Mesodermal cell (in vitro differentiated cells): Measurements from ENCODE around the gene PSMD3.

Experiments
- H3K27ac ChIP-seq: 2 replicates; pipeline ENCODE4 v1.7.0; 2013; ENCODE audit warnings: mild to moderate bottlenecking, low read depth, low read length, moderate library complexity; ENCODE audit not compliant: severe bottlenecking
- H3K36me3 ChIP-seq: 2 replicates; pipeline ENCODE4 v1.7.1; 2013; ENCODE audit warnings: mild to moderate bottlenecking, low read length, moderate library complexity; ENCODE audit not compliant: control insufficient read depth, insufficient read depth
- H3K4me1 ChIP-seq: one replicate; pipeline ENCODE4 v1.7.1; 2013; ENCODE audit warnings: mild to moderate bottlenecking, low read length; ENCODE audit not compliant: insufficient read depth, control insufficient read depth, poor library complexity, severe bottlenecking
- H3K4me3 ChIP-seq: 2 replicates; pipeline ENCODE4 v1.7.0; 2013; ENCODE audit warnings: low read length, control low read depth, mild to moderate bottlenecking; ENCODE audit not compliant: insufficient read depth, poor library complexity, severe bottlenecking; ENCODE audit errors: extremely low read depth
- H3K9me3 ChIP-seq: 2 replicates; pipeline ENCODE4 v1.7.1; 2013; ENCODE audit warnings: mild to moderate bottlenecking, low read length, moderate library complexity; ENCODE audit not compliant: control insufficient read depth
- WGBS, 2 experiments: methylation state at CpG; one replicate each; pipeline ENCODE4 v1.1.5; 2013; ENCODE audit warnings: missing lambda C conversion rate in 2 of 2; ENCODE audit not compliant: insufficient coverage in 2 of 2; 5-methylcytosine and 5-hydroxymethylcytosine counted together

Gene PSMD3

DNA sequence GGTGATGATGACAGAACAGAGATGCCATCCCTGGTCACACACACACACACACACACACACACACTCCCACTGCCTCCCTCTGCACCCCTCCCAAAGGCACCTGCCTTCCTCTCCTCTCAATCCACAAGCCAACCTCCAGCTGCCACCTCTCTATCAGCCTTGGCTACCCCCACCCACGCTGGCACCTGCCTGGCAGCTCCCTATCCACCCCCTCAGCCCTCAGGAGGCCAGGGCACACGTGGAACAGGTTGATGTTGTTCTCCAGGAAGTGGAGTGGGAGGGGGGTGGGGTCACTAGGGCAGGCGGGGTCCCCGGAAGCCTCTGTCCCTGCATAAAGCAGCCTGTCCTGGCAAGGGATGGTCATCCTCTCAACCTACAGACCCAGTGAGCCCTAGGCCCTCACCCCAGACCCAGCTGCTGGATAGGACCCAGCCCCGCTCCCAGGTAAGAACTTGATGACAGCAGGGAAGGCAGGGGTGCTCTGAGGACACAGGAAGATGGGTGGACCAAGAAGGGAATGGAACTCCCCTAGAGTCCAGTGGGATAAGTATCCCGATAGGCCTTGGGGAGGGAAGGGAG, 17.9 kb upstream of the PSMD3 start, which contains the start of gene GSDMA:
GSDMA (plus strand) TSS at position 363 of the 579 bp plus-strand sequence. CDS start 2,684 bp downstream, outside the sequence.
- H3K36me3 ChIP-seq = no peaks in the 10 kb centered on the region
- no peaks in the 10 kb centered on the region for H3K9me3 ChIP-seq
- no peaks in the 10 kb centered on the region for H3K4me1 ChIP-seq
- 75% methylated on average over 1 of the region's 6 CpGs; no CpG with 5 or more reads in 1 of the 2 experiments for WGBS, 2 experiments
- H3K27ac ChIP-seq = no peak within 1 kb of the TSS
- H3K4me3 ChIP-seq = no peak within 1 kb of the TSS

DNA sequence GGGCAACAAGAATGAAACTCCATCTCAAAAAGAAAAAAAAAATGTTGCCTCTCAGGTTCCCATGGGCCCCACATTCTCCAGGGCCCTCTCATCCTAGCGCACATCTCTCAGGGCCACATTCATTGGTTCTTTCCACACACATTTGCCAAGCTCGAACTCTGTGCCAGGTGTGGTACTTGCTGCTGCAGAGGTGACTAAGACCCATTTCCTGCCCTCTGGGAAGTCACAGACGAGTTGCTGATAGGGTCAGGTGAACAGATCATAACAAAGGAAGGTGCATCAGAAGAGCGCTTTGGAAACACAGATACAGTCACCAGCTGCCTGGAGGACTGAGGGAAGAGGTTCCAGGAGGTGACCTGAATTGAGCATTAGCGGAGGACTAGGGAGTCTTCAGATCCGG, 16.8 kb upstream of the PSMD3 start:
- Histone ChIP-seq H3K36me3 (no peaks in the 10 kb centered on the region), H3K27ac (no peak overlapping the region), H3K9me3 (no peaks in the 10 kb centered on the region), H3K4me1 (no peaks in the 10 kb centered on the region), H3K4me3 (no peak overlapping the region)
- 87 to 89% methylated on average over 6 of the region's 6 CpGs for WGBS, 2 experiments

DNA sequence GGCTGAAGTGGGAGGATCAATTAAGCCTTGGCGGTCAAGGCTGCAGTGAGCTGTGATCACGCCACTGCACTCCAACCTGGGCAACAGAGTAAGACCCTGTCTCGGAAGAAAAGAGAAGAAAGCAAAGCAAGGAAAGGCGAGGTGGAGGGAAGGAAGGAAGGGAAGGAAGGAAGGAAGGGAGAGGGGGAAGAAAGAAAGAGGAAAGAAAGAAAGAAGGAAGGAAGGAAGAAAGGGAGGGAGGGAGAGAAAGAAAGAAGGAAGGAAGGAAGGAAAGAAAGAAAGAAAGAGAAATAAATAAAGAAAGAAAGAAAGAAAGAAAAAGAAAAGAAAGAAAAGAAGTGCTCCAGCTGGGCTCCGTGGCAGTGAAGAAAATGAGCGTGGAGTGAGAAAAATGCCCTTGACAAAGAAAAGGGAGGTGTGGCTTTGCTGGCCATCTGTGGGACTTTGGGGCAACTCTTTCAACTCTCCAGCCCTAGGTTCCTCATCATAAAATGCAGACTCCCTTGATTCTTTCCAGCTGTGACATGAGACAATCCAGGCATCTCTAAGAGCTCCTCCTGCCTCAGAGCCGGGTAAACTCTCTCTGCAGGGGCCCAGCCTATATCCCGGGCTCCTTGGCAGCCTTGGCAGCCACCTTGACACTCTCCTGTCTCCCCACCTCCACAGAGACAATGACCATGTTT, 15.4 kb upstream of the PSMD3 start:
- H3K36me3 ChIP-seq = no peaks in the 10 kb centered on the region
- no peak overlapping the region for H3K27ac ChIP-seq
- 71 to 79% methylated on average over 8 of the region's 8 CpGs for WGBS, 2 experiments
- no peaks in the 10 kb centered on the region for H3K4me1 ChIP-seq
- H3K4me3 ChIP-seq = no peak overlapping the region
- no peaks in the 10 kb centered on the region for H3K9me3 ChIP-seq

DNA sequence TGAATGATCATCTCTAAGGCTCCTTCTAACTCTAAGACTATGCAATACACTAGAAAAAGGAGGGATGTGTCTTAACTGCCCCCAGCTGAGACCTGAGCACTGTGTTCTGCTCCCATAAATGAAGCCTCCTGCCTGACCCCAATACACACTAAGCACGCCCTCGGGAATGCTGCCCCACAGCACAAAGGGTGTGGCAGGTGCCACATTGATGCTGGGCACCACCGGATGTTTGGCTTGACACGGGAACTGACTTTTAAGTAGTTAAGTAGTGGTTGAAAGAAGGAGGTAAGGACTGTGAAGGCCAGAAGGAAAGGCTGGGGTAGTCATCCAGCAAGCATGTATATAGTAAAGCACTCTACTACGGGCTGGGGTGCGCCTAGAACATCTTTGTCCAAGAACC, 13.8 kb upstream of the PSMD3 start:
- H3K36me3 ChIP-seq = no peaks in the 10 kb centered on the region
- H3K27ac ChIP-seq = no peak overlapping the region
- no peak overlapping the region for H3K4me3 ChIP-seq
- 89 to 92% methylated on average over 3 to 6 of the region's 6 CpGs for WGBS, 2 experiments
- no peaks in the 10 kb centered on the region for H3K9me3 ChIP-seq
- H3K4me1 ChIP-seq = no peaks in the 10 kb centered on the region

DNA sequence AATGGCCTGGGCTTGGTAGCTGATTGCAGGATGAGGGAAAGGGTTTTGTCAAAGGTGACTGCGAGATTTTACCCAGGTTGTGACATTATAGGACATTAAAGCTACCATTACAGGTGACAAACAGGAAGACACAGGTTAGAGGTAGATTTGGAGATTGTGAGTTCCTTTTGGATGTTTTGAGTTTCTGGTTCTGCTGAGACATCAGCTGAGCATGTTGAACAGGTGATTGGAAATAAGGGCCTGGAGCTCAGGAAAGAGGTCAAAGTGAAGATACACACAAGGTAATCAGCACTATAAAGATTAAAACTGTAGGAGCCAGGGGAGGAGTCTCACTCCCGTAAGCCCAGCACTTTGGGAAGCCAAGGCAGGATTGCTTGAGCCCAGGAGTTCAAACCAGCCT, 11.8 kb upstream of the PSMD3 start:
- H3K27ac ChIP-seq = no peak overlapping the region
- H3K9me3 ChIP-seq = no peaks in the 10 kb centered on the region
- H3K36me3 ChIP-seq = no peaks in the 10 kb centered on the region
- H3K4me3 ChIP-seq = no peak overlapping the region
- WGBS, 2 experiments = 100% methylated on average over 1 of the region's 2 CpGs; no CpG with 5 or more reads in 1 of the 2 experiments
- H3K4me1 ChIP-seq = peaks cover 7% of the 10 kb centered on the region

DNA sequence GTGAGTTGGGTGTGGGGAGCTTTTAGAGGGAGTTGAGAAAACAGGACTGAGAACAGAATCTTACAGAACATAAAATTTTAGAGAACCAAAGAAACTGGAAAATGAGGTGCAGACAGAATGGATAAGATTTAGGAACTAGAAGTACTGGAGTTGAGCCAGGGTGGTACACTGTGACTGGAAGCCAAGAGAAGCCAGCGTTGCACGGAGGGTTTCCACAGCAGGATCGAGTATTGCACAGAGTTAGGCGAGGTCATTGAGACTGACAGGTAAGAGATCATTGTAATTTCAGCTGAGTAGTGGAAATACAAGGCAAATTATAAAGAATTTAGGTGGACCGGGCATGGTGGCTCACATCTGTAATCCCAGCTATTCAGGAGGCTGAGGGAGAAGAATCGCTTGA, 11.2 kb upstream of the PSMD3 start:
- Histone ChIP-seq H3K9me3 (no peaks in the 10 kb centered on the region), H3K27ac (no peak overlapping the region), H3K36me3 (no peaks in the 10 kb centered on the region), H3K4me3 (no peak overlapping the region), H3K4me1 (peaks cover 10% of the 10 kb centered on the region)
- WGBS, 2 experiments = 90 to 91% methylated on average over 6 of the region's 6 CpGs

DNA sequence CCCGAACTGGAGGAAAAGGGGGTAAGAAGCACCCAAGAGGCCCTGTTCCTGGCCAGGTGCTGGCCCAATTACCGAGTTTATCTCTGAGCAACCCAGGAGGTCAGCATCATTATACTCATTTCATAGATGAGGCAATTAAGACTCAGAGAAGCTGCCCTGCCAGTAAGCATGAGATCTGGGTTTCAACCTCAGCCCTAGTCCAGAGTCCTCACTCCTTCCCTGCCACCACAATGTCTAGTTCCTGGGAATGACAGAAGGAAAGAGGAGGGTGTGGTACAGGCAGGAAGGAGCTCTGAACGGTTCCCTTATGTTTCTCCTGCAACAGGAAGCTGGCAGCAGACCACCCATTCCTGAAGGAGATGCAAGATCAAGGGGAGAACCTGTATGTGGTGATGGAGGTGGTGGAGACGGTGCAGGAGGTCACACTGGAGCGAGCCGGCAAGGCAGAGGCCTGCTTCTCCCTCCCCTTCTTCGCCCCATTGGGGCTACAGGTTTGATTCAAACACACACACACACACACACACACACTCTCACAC, 10.4 kb upstream of the PSMD3 start:
- H3K36me3 ChIP-seq = no peaks in the 10 kb centered on the region
- no peak overlapping the region for H3K27ac ChIP-seq
- H3K9me3 ChIP-seq = no peaks in the 10 kb centered on the region
- peaks cover 10% of the 10 kb centered on the region for H3K4me1 ChIP-seq
- WGBS, 2 experiments = 80 to 91% methylated on average over 2 to 5 of the region's 7 CpGs
- no peak overlapping the region for H3K4me3 ChIP-seq

DNA sequence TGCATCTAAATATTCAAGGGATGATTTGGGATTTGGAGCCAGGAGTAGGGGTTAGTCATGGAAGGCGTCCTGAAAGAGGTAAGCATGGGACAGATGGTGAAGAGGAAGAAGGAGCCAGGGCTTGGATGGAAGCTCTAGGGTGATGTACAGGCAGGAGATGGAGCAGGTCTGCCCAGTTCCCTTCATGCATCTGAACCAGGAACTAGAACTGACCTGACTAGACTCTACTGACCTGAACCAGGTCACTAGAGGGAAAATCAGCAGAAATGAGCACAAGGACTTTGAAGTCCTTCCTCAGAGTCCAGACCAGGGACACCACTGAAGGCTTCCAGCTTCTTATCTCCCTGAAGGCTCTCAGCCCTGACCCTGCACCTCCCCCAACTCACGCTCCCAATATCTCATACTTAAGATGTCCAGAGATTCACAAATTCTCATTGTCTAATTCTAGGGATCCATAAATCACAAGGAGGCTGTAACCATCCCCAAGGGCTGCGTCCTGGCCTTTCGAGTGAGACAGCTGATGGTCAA, 9.5 kb upstream of the PSMD3 start:
- Histone ChIP-seq H3K4me1 (peaks cover 10% of the 10 kb centered on the region), H3K27ac (no peak overlapping the region), H3K4me3 (no peak overlapping the region), H3K9me3 (no peaks in the 10 kb centered on the region), H3K36me3 (no peaks in the 10 kb centered on the region)
- 93 to 100% methylated on average over 3 to 4 of the region's 4 CpGs for WGBS, 2 experiments

DNA sequence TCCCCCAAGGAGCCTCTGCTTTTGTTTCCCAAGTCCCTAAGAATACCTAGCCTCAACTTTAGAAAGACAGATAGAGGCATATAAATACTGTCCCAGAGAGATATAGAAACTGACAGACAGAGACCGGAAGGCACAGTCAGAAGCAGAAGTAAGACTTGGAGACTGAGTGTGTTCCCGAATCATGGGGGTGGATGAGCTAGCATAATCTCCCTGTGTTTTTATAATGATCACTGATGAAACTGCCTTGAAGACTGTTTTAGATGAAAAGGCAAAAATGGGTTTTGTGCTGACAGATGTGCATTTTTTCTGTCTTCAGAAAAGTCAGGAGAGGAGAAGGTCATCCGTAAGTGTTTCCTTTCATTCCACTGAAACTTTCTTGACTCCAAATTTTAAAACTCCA, 8.3 kb upstream of the PSMD3 start:
- H3K4me3 ChIP-seq = no peak overlapping the region
- no peaks in the 10 kb centered on the region for H3K36me3 ChIP-seq
- H3K9me3 ChIP-seq = no peaks in the 10 kb centered on the region
- H3K4me1 ChIP-seq = peaks cover 10% of the 10 kb centered on the region
- no peak overlapping the region for H3K27ac ChIP-seq
- 62 to 74% methylated on average over 2 to 3 of the region's 3 CpGs for WGBS, 2 experiments

DNA sequence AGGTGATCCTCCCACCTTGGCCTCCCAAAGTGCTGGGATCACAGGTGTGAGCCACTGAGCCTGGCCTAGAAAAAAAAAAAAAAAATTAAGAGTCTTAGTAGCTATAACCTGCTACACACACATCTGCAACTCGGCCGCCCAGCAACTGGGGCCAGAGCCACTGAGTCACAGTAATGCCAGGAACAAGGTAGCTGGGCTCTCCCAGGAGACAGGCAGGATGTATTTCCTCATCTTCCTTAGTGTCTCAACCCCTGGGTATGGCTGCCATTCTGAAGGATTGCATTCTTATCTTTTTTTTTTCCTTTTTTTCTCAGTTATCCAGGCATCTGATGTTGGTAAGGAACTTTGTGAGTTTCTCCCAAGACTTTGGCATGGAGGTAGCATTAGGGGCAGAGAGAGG, 7.1 kb upstream of the PSMD3 start:
- no peak overlapping the region for H3K27ac ChIP-seq
- 94 to 96% methylated on average over 2 of the region's 2 CpGs for WGBS, 2 experiments
- H3K36me3 ChIP-seq = no peaks in the 10 kb centered on the region
- H3K4me1 ChIP-seq = peaks cover 10% of the 10 kb centered on the region
- no peak overlapping the region for H3K4me3 ChIP-seq
- no peaks in the 10 kb centered on the region for H3K9me3 ChIP-seq

DNA sequence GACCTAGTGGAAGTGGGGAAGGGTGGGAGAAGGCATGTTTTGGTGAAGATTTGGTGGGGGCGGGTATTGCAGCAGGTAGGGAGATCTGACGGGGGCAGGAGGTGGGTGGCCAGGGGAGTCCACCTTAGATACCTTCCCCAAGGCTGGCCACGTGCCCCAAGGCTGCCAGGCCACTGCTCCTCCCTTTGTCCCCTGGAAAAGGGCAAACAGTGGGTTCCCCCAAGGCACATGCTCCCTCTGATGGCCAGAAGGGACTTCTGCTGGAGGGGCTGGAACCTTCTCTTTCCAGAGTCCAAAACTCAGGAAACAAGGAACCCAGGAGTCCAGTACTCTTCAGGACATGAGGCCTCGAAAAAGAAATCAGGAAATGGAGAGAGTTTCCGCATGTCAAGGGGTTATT, 6.2 kb upstream of the PSMD3 start:
- 80 to 95% methylated on average over 1 to 3 of the region's 5 CpGs for WGBS, 2 experiments
- H3K4me1 ChIP-seq = peaks cover 18% of the 10 kb centered on the region

More for the DNA sequence above, 6.2 kb upstream of the PSMD3 start:
- Histone ChIP-seq H3K27ac (no peak overlapping the region), H3K9me3 (no peaks in the 10 kb centered on the region), H3K36me3 (no peaks in the 10 kb centered on the region), H3K4me3 (no peak overlapping the region)
